ENCODE data around the gene TMPRSS7.

The TMPRSS7 gene

GRCh38 chr3:112085735-112086075 is 51.2 kb downstream of the TMPRSS7 start:
- DNase-seq (ENCODE audit: extremely low read depth, low read depth) = no peak
- TF ChIP-seq, protein P1, sequence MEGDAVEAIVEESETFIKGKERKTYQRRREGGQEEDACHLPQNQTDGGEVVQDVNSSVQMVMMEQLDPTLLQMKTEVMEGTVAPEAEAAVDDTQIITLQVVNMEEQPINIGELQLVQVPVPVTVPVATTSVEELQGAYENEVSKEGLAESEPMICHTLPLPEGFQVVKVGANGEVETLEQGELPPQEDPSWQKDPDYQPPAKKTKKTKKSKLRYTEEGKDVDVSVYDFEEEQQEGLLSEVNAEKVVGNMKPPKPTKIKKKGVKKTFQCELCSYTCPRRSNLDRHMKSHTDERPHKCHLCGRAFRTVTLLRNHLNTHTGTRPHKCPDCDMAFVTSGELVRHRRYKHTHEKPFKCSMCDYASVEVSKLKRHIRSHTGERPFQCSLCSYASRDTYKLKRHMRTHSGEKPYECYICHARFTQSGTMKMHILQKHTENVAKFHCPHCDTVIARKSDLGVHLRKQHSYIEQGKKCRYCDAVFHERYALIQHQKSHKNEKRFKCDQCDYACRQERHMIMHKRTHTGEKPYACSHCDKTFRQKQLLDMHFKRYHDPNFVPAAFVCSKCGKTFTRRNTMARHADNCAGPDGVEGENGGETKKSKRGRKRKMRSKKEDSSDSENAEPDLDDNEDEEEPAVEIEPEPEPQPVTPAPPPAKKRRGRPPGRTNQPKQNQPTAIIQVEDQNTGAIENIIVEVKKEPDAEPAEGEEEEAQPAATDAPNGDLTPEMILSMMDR (IDR thresholded peaks at IDR 0.05; ENCODE audit: low read depth, low read length) = no peak

- TF ChIP-seq, protein P1 (IDR thresholded peaks at IDR 0.05; ENCODE audit: low read depth, low read length) = no peak
- no peak for DNase-seq (ENCODE audit: extremely low read depth, low read depth)
These were observed 51.7 kb downstream of the TMPRSS7 start, which contains the start of gene C3orf52 for GRCh38 chr3:112086076-112086854. TSS of gene C3orf52 (plus strand) at chr3:112086389. CDS start at chr3:112086408, 19 bp downstream.

GRCh38 chr3:112086875-112087524 is 52.5 kb downstream of the TMPRSS7 start:
- DNase-seq (ENCODE audit: extremely low read depth, low read depth) = no peak
- TF ChIP-seq, protein P1 (IDR thresholded peaks at IDR 0.05; ENCODE audit: low read depth, low read length) = no peak

DNA sequence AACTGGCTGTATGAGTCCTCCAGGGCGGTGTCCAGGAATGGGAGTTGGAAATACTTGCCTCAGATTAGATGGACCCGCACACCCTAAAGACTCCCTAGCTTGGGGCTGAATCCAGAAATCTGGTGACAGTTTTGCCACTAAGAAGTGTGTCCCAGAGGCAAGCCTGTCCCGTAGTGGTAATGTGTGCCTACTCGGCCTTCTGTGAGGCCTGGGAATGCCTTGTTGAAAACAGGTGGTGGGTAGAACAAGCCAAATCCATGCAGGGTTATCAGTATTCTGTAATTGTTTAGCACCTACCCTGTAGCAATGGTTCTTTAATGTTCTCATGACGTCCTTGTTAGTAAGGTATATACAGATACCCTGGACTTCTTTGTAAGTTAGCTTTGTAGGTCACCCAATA is 53.2 kb downstream of the TMPRSS7 start:
- TF ChIP-seq, protein P1 (IDR thresholded peaks at IDR 0.05; ENCODE audit: low read depth, low read length) = no peak
- no peak for DNase-seq (ENCODE audit: extremely low read depth, low read depth)

- TF ChIP-seq, protein P1 (IDR thresholded peaks at IDR 0.05; ENCODE audit: low read depth, low read length) = no peak
- DNase-seq (ENCODE audit: extremely low read depth, low read depth) = no peak
These were observed 54.4 kb downstream of the TMPRSS7 start for GRCh38 chr3:112088944-112089343.

DNA sequence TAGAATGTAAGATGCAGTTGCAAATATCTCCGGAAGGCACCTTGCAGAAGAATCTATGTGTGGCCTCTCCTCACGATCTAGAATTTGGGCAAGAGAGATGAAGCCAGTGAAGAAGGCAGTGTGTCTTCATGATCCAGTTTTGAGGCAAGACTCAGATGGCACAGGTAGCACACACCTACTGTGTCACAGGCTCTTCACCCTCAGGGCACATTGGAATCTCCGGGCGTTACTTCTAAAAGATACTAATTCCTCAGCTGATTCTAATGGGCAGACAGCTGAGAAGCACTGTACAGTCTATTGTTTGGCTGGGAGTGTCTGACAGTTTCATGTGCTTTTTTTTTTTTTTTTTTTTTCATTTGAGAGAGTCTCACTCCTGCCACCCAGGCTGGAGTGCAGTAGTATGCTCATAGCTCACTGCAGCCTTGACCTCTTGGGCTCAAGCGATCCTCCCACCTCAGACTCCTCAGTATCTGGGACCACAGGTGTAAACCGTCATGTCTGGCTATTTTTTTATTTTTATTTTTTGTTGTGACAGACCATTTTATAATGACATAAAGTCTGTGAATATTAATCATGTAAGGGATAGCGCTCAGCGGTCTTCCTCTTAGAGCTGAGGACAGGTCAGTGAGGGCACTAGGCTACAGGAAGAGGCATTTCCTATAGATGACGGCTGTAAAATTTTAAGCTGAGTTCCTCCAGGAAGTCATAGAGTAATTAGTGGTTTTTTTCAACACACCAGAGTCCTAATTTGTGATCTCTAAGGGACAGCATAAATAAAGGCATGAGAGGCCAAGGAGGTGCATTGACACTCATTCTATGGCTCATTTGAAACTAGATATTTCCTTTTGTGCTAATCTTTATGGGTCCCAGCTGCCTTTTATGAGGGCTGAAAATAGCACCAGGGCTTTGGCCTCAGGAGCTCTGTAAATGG is 55.7 kb downstream of the TMPRSS7 start:
- DNase-seq (ENCODE audit: extremely low read depth, low read depth) = no peak
- TF ChIP-seq, protein P1 (IDR thresholded peaks at IDR 0.05; ENCODE audit: low read depth, low read length) = no peak

Data from AG09319 (cell line).